Left ventricle myocardium inferior (tissue), 1 donor: ENCODE measurements around the gene IMPG2. TPM values are rescaled to one million over a fixed set of nuclear protein-coding genes. Genes with fewer than 3 reads are reported as not detected.

Experiments
- DNase-seq: peaks from one replicate; pipeline ENCODE4 v3.0.0-alpha.2; 2020
- H3K27ac ChIP-seq: fragments of 200-600 bp; replicated peaks from 2 replicates; pipeline ENCODE4 v1.8.0; 2021
- H3K27me3 ChIP-seq: fragments of 200-600 bp; 2 replicates; pipeline ENCODE4 v1.8.0; 2021; ENCODE audit warnings: low read depth
- H3K36me3 ChIP-seq: fragments of 200-600 bp; 2 replicates; pipeline ENCODE4 v1.8.0; 2021
- H3K4me1 ChIP-seq: fragments of 200-600 bp; 2 replicates; pipeline ENCODE4 v1.8.0; 2021
- H3K4me3 ChIP-seq: fragments of 200-600 bp; 2 replicates; pipeline ENCODE4 v1.8.0; 2021; ENCODE audit warnings: mild to moderate bottlenecking, moderate library complexity
- H3K9me3 ChIP-seq: fragments of 200-600 bp; replicated peaks from 2 replicates; pipeline ENCODE4 v1.8.0; 2021
- CTCF ChIP-seq: fragments of 200-600 bp; IDR thresholded peaks from 2 replicates; pipeline ENCODE4 v1.8.0; 2021; ENCODE audit warnings: antibody characterized with exemption, mild to moderate bottlenecking, borderline replicate concordance
- intact Hi-C: fragments of 100-400 bp; cut with micrococcal nuclease; formaldehyde crosslinking; loops from one replicate; pipeline ENCODE4 v1.11.0; 2022
- long read RNA-seq: library from polyadenylated mRNA; unstranded; transcript quantifications from one replicate; pipeline ENCODE4 v2.0.0, GENCODE V29; 2021
- total RNA-seq: library from RNA; stranded (reverse); fragmentation: NEBNext Ultra II Directional; extraction: Animal tissue kit (Norgen Biotek cat#: 25700); gene quantifications from one replicate; pipeline ENCODE4 v1.2.1, GENCODE V29; 2021
- donor health status: DM: no; HTN: yes; CAD: no; lungs with severe emphysema.

IMPG2 gene
- 0.11 TPM for total RNA-seq
- long read RNA-seq, result 0 reads

DNA sequence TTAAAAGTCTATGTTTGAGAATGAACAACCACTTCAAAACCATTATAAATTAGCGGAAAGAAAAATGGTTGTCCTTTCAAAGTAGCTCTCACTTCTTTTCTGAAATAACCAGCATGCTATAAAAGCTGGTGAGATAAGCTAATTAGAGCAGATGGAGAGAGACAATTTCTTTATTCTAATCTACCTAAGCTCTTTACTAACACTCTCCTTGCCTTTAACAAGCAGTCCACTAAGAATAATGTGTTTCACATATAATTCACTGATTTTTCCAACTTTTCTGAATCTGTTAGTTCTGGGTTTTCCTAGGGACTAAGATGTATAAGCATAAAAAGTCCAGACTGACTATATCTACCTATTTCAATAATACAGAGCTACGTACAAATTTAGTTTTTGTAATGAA, at the start of gene IMPG2:
TSS of gene IMPG2 (minus strand) at position 101 of the 400 bp plus-strand sequence. CDS start 203 bp downstream, outside the sequence.
- H3K4me1 ChIP-seq, result peaks cover 5% of the 10 kb centered on the region
- no peak for DNase-seq
- intact Hi-C loops, result no loop called here
- TF ChIP-seq CTCF, result no peak
- H3K4me3 ChIP-seq, result no peak within 1 kb of the TSS
- peaks cover 3% of the 10 kb centered on the region for H3K36me3 ChIP-seq
- H3K27ac ChIP-seq, result no peak within 1 kb of the TSS
- no peaks in the 10 kb centered on the region for H3K9me3 ChIP-seq
- no peaks in the 10 kb centered on the region for H3K27me3 ChIP-seq

DNA sequence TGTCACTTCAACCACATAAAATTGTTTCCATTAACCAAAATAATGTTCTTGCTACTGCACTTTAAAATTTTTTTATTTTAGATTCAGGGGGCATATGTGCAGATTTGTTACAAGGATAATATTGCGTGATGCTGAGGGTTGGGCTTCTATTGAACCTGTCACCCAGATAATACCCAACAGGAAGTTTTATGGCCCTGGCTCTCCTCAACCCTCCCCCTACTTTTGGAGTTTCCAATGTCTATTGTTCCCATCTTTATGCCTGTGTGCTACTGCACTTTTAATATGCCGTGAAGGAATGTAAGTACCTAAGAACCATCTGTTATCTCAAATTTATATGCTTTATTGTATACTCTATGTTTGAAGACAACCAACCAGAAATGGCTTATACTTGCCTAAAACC, 42.0 kb upstream of the IMPG2 start:
- no peak for TF ChIP-seq CTCF

GRCh38 chr3:101351829-101352228, 31.5 kb upstream of the IMPG2 start:
- intact Hi-C loops, result no loop called here
- TF ChIP-seq CTCF, result no peak
- Histone ChIP-seq H3K36me3 (peaks cover 36% of the 10 kb centered on the region), H3K4me1 (no peaks in the 10 kb centered on the region), H3K27ac (no peak overlapping the region), H3K27me3 (no peaks in the 10 kb centered on the region), H3K4me3 (no peak overlapping the region), H3K9me3 (peaks cover 8% of the 10 kb centered on the region)
- no peak for DNase-seq

More for the DNA sequence above, 42.0 kb upstream of the IMPG2 start:
- Histone ChIP-seq H3K4me1 (no peaks in the 10 kb centered on the region), H3K4me3 (no peak overlapping the region), H3K27ac (no peak overlapping the region), H3K9me3 (peaks cover 6% of the 10 kb centered on the region), H3K27me3 (no peaks in the 10 kb centered on the region), H3K36me3 (peaks cover 56% of the 10 kb centered on the region)
- intact Hi-C loops, result no loop called here
- DNase-seq, result no peak

- TF ChIP-seq CTCF, result no peak
- Histone ChIP-seq H3K27ac (no peak overlapping the region), H3K4me3 (no peak overlapping the region), H3K27me3 (no peaks in the 10 kb centered on the region), H3K9me3 (no peaks in the 10 kb centered on the region), H3K4me1 (no peaks in the 10 kb centered on the region), H3K36me3 (peaks cover 39% of the 10 kb centered on the region)
- intact Hi-C loops, result no loop called here
- DNase-seq, result no peak
These were observed 20.2 kb upstream of the IMPG2 start for GRCh38 chr3:101340591-101340990.

GRCh38 chr3:101333883-101334282, 13.5 kb upstream of the IMPG2 start:
- Histone ChIP-seq H3K27me3 (no peaks in the 10 kb centered on the region), H3K27ac (no peak overlapping the region), H3K4me1 (peaks cover 1% of the 10 kb centered on the region), H3K9me3 (no peaks in the 10 kb centered on the region), H3K36me3 (peaks cover 27% of the 10 kb centered on the region), H3K4me3 (no peak overlapping the region)
- no peak for TF ChIP-seq CTCF
- DNase-seq, result no peak
- intact Hi-C loops, result no loop called here
